ENCODE data around the gene SEPTIN8.

Gene SEPTIN8, protein sequence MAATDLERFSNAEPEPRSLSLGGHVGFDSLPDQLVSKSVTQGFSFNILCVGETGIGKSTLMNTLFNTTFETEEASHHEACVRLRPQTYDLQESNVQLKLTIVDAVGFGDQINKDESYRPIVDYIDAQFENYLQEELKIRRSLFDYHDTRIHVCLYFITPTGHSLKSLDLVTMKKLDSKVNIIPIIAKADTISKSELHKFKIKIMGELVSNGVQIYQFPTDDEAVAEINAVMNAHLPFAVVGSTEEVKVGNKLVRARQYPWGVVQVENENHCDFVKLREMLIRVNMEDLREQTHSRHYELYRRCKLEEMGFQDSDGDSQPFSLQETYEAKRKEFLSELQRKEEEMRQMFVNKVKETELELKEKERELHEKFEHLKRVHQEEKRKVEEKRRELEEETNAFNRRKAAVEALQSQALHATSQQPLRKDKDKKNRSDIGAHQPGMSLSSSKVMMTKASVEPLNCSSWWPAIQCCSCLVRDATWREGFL

DNA sequence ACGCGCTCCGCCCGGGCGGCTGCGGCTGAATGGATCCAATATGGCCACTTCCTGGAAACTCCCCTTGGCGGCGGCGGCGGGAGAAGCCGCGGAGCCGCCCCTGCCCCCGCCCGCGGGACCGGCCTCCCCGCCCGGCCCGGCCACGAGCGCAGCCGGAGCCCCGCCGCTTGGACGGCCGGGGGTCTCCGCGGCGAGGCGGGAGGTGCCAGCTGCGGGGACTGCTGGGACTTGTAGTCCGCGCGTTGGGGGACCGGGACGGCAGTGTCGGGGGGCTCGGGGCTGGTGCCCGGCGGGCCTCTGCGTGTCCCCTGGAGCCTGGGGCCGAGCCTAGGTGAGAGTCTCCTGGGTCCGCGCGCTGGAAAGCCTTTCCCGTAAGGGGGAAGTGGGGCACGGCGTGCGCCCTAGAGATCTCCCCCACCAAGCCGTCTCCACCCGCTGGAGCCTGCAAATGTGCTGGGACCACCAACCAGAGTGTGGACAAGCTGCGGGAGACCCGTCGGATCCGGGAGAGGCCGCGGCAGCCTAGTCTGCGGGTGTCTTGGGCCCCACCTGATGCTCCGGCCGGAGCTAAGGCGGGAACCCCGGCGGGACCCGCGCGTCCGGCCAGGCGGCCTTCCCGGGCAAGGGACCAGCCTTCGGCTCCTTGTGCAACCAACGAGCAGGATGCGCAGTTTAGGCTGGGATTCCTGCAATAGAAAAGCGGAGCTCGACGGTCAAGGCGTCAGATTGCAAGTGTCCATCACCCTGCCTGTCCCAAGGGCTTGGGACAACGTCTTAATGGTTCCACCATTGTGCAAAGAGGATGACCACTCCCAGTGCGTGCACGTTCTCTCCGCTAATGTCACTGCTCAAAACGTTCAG, at the start of gene SEPTIN8:
SEPTIN8 (minus strand) TSS at position 31 of the 861 bp plus-strand sequence. CDS start 102 bp downstream, outside the sequence.
- DNase-seq (ENCODE audit: low read depth, low spot score) = no peak

DNA sequence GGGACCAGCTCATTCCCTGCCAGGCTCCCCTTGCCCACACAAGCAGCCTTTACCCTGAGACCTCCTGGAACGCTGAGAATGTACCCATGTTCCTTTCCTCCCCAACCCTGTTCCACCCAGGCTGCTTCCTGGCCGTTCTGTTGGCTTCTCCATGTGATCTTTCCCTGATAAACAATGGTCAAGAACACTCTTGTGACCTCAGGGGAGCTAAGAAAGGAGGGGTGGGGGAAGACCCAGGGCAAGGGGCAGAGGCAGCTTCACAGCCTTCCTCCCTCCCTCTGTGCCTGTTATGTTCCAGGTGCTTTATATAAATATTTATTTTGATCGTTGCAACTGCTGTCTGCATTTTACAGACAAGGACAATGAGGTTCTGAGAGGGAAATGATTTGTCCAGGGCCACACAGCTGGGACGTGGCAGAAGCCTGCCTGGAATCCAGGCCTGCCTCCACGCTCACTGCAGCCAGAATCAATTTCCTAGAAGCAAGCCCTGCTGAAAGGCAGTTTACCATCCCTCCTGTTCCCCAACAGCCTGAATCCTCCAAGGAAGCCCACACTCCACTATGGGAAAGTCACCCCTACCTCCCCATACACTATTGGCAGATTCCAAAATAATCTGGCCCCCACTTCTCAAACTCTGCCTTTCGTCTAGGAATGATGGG, 49.5 kb upstream of the SEPTIN8 start:
- DNase-seq (ENCODE audit: low read depth, low spot score) = no peak

DNA sequence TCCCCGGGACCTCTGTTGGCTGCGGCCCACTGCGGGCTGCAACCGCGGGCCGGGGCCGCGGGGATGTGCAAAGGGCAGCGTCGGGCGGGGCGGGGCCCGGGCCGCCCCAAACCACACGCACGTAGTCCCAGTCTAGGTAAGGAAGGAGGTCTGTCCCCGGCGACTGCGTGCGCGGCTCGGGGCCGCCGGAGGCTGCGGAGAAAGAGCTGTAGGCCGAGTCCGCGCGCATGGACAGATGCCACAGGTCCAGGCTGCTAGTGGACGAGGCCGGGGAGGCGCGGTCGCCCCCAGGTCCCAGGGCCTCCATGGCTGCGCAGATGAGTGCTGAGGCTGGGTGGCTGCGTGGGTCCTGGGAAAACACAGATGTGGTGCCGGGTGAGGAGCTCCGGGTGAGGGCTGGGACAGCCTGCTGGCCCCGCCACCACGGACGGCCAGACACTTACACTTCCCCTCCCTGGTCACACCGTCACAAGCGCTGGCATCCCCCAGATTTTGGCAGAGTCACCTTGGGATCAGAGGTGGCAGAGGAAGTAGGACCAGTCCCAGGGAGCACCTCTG, 48.9 kb upstream of the SEPTIN8 start:
- DNase-seq (ENCODE audit: low read depth, low spot score) = no peak

DNA sequence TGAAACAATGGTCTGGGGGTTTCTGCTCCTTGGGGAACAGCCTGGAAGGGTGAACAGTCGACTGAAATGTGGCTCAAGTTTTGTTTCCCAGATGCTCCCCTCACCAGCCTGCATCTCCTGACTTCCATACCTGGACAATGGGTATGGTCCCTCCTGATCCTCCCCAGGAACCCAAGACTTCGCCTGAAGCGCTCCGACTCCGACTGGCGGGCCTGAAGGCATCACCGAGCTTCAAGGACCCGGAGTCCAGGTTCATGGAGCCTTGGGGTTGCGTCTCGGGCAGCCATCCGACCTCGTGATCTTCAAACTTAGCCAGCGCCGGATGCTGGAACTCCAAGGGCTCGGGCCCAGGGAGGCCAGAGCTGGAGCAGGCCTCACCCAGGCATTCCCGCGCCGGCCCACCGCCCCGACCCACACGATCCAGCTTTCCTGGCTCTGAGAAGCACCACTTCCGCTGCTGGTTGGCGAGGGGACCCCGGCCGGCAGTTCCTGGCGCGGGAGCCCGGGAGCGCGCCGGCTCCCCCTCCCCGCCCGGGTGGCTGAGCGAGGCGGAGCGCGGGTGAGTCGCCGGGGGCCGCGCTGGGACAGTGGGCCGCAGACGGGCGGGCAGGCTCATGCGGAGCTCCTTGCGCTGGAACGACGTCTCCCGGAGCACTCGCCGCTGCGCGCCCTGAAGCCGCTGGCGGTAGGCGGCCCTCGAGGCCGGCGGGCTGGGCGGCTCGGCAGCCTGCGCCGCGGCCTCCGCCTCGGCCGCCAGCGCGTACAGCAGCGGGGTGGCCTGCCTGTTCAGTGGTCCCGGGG, 48.2 kb upstream of the SEPTIN8 start:
- DNase-seq (ENCODE audit: low read depth, low spot score) = no peak

DNA sequence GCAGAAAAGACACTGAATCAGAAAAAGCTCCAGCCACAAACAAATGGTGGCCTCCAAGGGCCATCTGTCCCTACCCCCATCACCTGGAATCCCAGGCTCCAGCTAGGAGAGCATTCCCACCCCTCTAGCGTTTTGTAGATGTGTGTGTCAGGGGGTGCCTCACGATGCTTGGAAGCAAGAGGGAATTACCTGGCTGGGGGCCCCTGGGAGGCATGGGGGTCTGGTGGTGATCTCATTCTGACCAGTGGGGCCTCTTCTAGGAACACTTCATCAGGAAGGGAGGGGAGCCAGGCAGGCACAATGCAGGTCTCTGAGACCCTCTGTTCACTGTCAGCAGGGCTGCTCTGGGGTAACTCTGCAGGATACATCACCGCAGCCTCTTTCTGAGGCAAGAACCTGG, 47.4 kb upstream of the SEPTIN8 start:
- no peak for DNase-seq (ENCODE audit: low read depth, low spot score)

DNA sequence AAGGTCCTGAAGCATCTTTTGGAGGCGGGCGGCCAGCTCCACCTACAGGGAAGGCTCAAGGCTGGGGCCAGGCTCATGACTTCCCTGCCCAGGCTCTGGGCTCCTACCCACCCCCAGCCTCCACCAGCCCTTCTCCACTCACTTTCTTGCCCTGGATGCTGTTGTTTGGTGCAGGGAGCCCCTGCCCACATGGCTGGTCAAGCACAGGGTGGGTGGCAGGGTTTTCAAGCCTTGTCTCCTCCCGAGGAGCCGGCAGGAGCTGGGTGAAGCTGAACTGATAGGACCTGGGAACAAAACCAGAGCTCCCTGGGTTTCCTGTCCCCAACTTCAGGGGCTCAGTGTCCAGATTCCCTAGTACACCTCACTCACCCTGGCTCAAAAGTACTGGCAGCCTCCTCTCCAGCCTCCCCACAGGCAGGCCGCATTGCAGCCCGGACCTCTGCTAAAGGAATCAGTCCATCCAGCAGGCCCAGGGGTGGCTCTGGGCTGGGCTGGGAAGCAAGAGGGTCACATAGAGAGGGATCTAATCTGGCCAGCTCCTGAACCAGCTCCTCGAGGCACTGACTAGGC, 46.5 kb upstream of the SEPTIN8 start:
- DNase-seq (ENCODE audit: low read depth, low spot score) = no peak

DNA sequence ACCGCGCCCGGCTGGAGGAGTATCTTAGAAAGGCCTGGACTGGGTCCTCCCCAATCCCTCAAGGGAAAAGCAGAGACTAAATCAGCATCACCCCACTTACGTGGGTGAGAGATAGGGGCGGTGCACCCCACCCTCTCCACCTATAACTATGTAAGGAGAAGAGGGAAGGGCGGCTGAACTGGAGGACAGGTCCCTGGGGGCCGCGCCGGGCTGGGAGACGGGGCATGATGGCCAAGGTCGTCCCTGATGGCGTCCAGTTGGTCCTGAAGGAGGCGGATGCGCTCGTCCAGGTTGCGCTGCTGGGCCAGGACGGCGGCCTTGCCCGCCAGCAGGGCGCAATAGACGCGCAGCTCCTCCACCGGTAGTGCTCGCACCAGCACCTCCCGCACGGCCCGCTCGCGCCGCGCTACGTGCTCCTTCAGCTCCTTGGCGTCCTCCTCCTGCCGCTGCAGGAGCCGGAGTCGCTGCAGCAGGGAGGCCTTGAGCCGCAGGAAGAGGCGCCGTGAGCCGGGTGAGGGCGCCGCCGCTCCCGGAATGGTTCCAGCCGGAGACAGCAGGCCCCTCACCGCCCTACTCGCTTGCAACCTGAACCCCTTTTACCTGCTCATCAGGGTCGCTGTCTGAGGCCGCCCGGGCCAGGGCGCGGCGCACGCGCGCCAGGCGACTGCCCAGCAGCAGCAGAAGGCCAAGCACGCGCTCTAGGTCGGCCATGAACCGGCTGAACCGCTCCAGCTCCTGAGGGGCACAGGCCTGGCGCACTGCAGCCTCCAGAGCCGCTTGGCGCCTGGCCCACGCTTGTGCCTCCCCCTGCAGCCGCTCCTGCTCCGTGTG, 45.8 kb upstream of the SEPTIN8 start:
- no peak for DNase-seq (ENCODE audit: low read depth, low spot score)

DNA sequence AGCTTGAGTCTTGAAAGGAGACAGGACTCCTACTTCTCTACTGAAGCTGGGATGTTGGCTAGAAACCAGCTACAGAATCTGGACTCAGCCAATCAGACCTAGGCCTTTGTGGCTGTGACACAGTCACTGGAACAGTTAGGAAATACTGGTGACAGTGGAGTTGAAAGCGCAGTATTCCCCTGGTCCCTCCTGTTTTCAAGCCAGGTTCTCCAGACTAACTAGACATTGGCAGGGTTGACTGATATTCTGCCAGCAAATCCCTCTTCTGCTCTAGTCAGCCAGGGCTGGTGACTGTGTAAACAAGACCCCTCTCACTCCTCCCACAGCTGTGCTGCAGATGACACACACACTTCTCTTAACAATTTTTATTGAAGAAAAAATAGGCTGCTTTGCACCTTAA, 44.8 kb upstream of the SEPTIN8 start:
- DNase-seq (ENCODE audit: low read depth, low spot score) = no peak

DNA sequence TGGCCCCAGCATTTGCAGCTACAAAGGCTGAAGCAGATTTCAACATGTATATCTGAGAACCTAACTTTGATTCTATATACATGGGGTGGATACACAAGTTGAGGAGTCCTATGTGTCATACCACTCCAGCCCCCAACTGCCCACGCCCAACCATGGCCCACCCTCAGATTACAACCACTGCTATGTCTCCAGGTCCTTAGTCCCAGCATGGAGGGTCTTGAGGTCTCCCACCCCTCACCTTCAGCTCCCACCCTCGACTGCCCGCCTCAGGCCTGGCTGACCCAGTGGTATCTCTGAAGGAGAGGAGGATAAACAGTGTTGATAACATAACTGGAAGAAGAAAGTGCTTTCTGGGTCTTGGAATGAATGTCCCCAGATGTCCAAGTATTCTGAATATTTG, 44.3 kb upstream of the SEPTIN8 start:
- no peak for DNase-seq (ENCODE audit: low read depth, low spot score)

DNA sequence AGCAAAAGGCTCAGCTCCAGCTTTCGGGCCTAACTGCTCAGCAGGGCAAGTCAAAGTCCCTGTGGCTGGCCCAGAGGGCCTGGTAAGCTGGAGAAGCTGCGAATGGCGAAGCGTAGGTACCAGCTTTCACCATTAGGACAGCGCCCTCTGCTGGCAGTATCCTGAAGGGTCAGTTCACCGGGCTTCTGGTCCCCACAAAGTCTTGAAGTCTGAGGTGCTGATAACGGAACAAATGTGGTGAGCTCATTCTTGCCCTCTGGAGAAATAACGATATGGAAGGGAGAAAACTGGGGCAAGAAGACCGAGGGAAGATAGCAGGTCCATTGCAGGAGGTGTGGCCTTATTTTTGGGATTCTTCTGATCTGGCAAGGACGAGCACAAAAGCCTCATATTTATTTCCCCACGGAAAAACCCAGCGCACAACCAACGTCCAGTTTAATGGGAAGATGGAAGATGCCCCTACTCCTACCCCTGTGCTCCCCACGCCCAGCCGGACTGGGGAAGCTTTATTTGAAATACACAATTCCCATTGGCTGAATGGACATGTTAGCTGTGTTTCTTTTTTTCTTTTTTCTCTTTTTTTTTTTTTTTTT, 43.2 kb upstream of the SEPTIN8 start:
- DNase-seq (ENCODE audit: low read depth, low spot score) = peak; percentile 78

DNA sequence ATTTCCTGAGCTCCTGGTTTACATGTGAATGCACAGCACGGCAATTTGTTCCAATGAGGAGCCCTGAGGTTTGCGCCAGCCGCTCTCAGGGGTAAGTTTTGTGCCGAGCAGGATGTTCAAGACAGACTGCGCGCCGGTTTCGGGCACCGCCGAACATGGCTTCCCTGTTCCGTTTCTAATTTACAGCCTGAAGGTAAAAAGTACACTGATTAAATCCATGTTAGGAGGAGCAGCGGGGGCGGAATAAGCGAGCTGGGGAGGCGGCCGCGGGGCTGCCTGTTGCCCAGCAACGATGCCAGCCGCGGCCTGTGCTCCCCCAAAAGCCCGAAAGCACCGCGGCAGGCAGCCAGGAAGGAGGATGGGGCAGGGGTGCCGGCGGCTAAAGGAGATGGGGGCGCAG, 42.4 kb upstream of the SEPTIN8 start:
- no peak for DNase-seq (ENCODE audit: low read depth, low spot score)

DNA sequence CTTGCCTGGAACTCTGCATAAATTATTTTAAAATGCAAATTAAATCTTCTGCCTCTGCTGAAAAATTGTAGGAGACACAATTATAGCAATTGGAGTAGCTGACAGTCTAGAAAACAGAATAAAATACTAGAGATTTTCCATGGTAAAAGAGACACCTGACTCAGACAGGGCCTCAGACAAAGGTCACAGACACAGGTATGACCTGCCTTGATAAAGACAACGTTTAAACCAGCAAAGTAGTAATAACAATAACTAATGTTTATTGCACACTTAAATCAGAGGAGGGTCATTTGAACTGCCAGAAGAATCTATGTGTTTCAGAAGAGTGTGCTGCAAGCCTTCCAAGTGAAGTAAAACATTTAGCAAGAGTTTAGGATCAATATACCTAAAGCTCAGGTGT, 40.0 kb upstream of the SEPTIN8 start:
- no peak for DNase-seq (ENCODE audit: low read depth, low spot score)

DNA sequence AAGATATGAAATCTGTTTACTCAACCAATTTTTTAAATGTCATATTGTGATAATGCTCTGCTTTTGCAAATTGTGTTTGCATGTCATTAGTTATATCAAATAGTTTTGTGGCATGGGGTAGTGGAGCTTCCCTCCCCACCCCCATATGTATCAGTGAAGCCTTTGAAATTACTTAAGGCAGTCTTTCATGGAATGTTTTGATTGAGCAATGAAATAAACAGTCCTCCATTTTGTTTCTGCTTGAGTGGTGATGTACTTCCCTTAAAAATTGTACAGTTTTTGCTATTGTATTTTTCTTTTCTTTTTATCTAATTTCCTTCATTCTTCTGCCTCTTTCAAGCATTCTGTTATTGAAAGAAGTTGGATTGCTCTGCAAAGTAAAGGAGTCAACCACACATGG, 39.5 kb upstream of the SEPTIN8 start:
- no peak for DNase-seq (ENCODE audit: low read depth, low spot score)

DNA sequence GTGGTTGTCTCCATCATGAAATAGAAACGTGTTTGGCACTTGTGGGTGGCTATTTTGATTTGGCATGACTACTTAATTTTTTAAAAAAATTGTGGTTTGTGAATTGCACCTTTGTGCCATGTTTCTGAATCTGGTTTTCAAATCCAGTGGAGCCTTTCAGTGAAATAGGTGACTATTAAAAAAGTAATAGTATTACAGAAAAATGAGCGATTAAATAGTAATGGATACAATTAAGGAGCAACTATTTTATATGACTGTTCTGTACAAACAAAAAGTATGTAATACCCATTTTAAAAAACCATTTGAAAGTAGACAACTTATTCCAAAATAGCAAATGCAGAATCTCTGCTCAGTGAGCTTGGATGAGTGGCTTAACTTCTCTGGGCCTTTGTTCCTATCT, 39.0 kb upstream of the SEPTIN8 start:
- DNase-seq (ENCODE audit: low read depth, low spot score) = no peak

DNA sequence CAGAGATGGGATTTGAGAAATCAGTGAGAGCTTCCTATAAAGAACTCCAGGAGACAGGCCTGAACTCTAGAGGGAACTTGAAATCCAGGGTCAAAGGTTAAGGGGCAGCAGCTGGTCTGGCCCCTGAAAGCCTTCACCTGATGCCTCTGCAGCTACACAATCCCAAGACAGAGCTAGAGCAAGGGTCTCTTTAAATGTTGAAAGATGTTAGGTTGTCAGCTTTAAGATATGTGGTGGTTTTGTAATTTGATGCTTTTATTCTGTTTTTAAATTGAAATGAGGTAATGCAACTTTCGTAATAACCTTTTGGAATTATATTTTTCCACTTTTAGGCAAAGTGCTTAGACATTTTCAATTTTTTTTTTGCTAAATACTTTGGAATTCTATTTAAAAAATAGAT, 38.4 kb upstream of the SEPTIN8 start:
- no peak for DNase-seq (ENCODE audit: low read depth, low spot score)

DNA sequence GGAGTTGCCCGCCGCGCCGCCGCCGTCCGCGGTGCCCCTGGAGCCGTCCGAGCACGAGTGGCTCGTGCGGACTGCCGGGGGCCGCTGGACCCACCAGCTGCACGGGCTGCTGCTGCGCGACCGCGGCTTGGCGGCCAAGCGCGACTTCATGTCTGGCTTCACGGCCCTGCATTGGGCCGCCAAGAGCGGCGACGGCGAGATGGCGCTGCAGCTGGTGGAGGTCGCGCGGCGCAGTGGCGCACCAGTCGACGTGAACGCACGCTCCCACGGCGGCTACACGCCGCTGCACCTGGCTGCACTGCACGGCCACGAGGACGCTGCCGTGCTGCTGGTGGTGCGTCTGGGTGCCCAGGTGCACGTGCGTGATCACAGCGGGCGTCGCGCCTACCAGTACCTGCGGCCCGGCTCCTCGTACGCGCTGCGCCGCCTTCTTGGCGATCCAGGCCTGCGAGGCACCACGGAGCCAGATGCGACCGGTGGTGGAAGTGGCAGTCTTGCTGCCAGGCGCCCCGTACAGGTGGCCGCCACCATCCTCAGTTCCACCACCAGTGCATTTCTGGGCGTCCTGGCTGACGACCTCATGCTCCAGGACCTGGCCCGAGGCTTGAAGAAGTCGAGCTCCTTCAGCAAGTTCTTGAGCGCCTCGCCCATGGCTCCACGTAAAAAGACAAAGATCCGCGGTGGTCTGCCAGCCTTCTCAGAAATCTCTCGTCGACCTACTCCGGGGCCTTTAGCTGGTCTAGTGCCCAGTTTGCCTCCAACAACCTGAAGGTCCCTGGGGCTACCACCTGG, 37.7 kb upstream of the SEPTIN8 start:
- no peak for DNase-seq (ENCODE audit: low read depth, low spot score)

DNA sequence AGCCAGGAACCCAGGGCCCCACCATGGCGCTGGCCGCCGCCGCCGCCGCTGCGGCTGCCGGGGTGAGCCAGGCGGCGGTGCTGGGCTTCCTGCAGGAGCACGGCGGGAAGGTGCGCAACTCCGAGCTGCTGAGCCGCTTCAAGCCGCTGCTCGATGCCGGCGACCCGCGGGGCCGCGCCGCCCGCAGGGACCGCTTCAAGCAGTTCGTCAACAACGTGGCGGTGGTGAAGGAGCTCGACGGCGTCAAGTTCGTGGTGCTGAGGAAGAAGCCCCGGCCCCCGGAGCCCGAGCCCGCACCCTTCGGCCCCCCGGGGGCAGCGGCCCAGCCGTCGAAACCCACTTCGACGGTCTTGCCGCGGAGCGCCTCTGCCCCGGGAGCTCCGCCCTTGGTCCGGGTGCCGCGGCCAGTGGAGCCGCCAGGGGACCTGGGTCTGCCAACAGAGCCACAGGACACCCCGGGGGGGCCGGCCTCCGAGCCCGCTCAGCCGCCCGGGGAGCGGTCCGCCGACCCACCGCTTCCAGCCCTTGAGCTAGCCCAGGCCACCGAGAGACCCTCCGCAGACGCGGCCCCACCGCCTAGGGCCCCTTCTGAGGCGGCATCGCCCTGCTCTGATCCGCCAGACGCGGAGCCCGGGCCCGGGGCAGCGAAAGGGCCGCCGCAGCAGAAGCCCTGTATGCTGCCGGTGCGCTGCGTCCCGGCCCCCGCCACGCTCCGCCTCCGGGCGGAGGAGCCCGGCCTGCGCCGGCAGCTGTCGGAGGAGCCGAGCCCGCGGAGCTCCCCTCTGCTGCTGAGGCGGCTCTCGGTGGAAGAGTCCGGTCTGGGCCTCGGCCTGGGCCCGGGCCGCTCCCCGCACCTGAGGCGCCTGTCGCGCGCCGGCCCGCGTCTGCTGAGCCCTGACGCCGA, 36.8 kb upstream of the SEPTIN8 start:
- DNase-seq (ENCODE audit: low read depth, low spot score) = no peak

Measured in smooth muscle cell of the brain vasculature (primary cell).